Measurements from ENCODE around the gene GRAMD1A.

DNA sequence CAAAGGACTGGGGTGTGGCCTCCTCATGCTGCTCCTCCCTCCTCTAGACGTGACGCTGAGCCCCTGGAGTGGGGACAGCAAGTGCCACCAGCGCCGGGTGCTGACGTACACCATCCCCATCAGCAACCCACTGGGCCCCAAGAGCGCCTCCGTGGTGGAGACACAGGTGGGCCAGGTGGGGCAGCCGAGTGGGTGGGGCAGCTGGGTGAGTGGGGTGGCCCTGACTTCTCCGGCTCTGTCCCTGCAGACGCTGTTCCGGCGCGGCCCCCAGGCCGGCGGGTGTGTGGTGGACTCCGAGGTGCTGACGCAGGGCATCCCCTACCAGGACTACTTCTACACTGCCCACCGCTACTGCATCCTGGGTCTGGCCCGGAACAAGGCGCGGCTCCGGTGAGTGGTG is 19.0 kb downstream of the GRAMD1A start:
- TF ChIP-seq SMAD3 (CRISPR knock-in tag; conservative IDR thresholded peaks at IDR 0.05) (no peak), STAT5B (CRISPR knock-in tag; IDR thresholded peaks at IDR 0.05) (no peak), RNF2 (IDR thresholded peaks at IDR 0.05) (no peak), FOXA1 (IDR thresholded peaks at IDR 0.05; ENCODE audit: borderline replicate concordance) (no peak), ZC3H4 (CRISPR knock-in tag; IDR thresholded peaks at IDR 0.05; ENCODE audit: borderline replicate concordance) (no peak), ZSCAN29 (IDR thresholded peaks at IDR 0.05) (no peak), ZNF408 (CRISPR knock-in tag; IDR thresholded peaks at IDR 0.05; ENCODE audit: low read depth) (no peak), HMGXB4 (CRISPR knock-in tag; IDR thresholded peaks at IDR 0.05) (no peak), TEAD4 (IDR thresholded peaks at IDR 0.05; ENCODE audit: low read length) (no peak), TEAD4 (CRISPR knock-in tag; IDR thresholded peaks at IDR 0.05; ENCODE audit: borderline replicate concordance) (no peak), ZNF24 (IDR thresholded peaks at IDR 0.05) (no peak), RAD21 (CRISPR knock-in tag; conservative IDR thresholded peaks at IDR 0.05 in 1 of 2, IDR thresholded peaks at IDR 0.05 in 1 of 2) (no peak), YY1 (IDR thresholded peaks at IDR 0.05; ENCODE audit: borderline replicate concordance in 1 of 3, control insufficient read depth in 1 of 3, extremely low read depth in 1 of 3, insufficient read depth in 3 of 3, insufficient read length in 1 of 3, insufficient replicate concordance in 2 of 3, low read depth in 1 of 3, low read length in 2 of 3) (no peak), ZNF311 (CRISPR knock-in tag; IDR thresholded peaks at IDR 0.05) (no peak)
- TF ChIP-seq, protein P1, sequence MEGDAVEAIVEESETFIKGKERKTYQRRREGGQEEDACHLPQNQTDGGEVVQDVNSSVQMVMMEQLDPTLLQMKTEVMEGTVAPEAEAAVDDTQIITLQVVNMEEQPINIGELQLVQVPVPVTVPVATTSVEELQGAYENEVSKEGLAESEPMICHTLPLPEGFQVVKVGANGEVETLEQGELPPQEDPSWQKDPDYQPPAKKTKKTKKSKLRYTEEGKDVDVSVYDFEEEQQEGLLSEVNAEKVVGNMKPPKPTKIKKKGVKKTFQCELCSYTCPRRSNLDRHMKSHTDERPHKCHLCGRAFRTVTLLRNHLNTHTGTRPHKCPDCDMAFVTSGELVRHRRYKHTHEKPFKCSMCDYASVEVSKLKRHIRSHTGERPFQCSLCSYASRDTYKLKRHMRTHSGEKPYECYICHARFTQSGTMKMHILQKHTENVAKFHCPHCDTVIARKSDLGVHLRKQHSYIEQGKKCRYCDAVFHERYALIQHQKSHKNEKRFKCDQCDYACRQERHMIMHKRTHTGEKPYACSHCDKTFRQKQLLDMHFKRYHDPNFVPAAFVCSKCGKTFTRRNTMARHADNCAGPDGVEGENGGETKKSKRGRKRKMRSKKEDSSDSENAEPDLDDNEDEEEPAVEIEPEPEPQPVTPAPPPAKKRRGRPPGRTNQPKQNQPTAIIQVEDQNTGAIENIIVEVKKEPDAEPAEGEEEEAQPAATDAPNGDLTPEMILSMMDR (IDR thresholded peaks at IDR 0.05 in 2 of 3, conservative IDR thresholded peaks at IDR 0.05 in 1 of 3; ENCODE audit: insufficient read depth in 2 of 3, low read depth in 1 of 3, low read length in 3 of 3): no peak
